ENCODE data around the gene MGST1. TPM values are rescaled to one million over a fixed set of nuclear protein-coding genes. Genes with fewer than 3 reads are reported as not detected.
"Not testable (repeated sequence)": the region's sequence is repeated elsewhere in the genome, so short reads cannot be mapped to it uniquely, and the experiment has no call there.

MGST1 gene
- total RNA-seq, 1 experiment from 2014 or later: not detected

GRCh38 chr12:16359512-16360491, 12.4 kb downstream of the MGST1 start:
- H3K9me3 ChIP-seq (ENCODE audit: low read length): no peaks in the 10 kb centered on the region
- no peak overlapping the region for H3K4me3 ChIP-seq (ENCODE audit: low read length)
- no peaks in the 10 kb centered on the region for H3K36me3 ChIP-seq (ENCODE audit: insufficient read depth, low read length)
- H4K20me1 ChIP-seq (ENCODE audit: insufficient read depth, low read depth, low read length): no peaks in the 10 kb centered on the region
- H3K27ac ChIP-seq (ENCODE audit: low read length): no peak overlapping the region
- H3K27me3 ChIP-seq (ENCODE audit: low read length): no peaks in the 10 kb centered on the region
- peaks cover 11% of the 10 kb centered on the region for H3K4me1 ChIP-seq (ENCODE audit: low read length)
- H3K79me2 ChIP-seq (ENCODE audit: low read length): no peaks in the 10 kb centered on the region
- peak; percentile 90 for DNase-seq
- H3K4me2 ChIP-seq (ENCODE audit: low read depth, low read length, poor library complexity, severe bottlenecking): peak overlapping the region; percentile 42
- no peaks in the 10 kb centered on the region for H3K9me2 ChIP-seq (replicated peaks; ENCODE audit: insufficient read depth, low read length)
- peak overlapping the region; percentile 51; the same call in 1 of the 2 replicates for H2AFZ ChIP-seq (ENCODE audit: low read length)
- H3K9ac ChIP-seq (ENCODE audit: low read length): peak overlapping the region; percentile 24; the same call in 1 of the 2 replicates

- Histone ChIP-seq H3K27ac (ENCODE audit: low read length) (no peak overlapping the region), H3K79me2 (ENCODE audit: low read length) (no peaks in the 10 kb centered on the region), H3K4me3 (ENCODE audit: low read length) (no peak overlapping the region), H4K20me1 (ENCODE audit: insufficient read depth, low read depth, low read length) (no peaks in the 10 kb centered on the region), H3K9me3 (ENCODE audit: low read length) (no peaks in the 10 kb centered on the region), H3K9me2 (replicated peaks; ENCODE audit: insufficient read depth, low read length) (no peaks in the 10 kb centered on the region), H3K36me3 (ENCODE audit: insufficient read depth, low read length) (no peaks in the 10 kb centered on the region), H3K4me2 (ENCODE audit: low read depth, low read length, poor library complexity, severe bottlenecking) (no peak overlapping the region), H2AFZ (ENCODE audit: low read length) (no peak overlapping the region), H3K27me3 (ENCODE audit: low read length) (no peaks in the 10 kb centered on the region), H3K9ac (ENCODE audit: low read length) (no peak overlapping the region), H3K4me1 (ENCODE audit: low read length) (peaks cover 11% of the 10 kb centered on the region)
- DNase-seq: no peak
These were observed 13.8 kb downstream of the MGST1 start for GRCh38 chr12:16361142-16361783.

- H3K9me3 ChIP-seq (ENCODE audit: low read length): no peaks in the 10 kb centered on the region
- no peaks in the 10 kb centered on the region for H3K9me2 ChIP-seq (replicated peaks; ENCODE audit: insufficient read depth, low read length)
- H3K36me3 ChIP-seq (ENCODE audit: insufficient read depth, low read length): no peaks in the 10 kb centered on the region
- no peak overlapping the region for H3K9ac ChIP-seq (ENCODE audit: low read length)
- H3K4me1 ChIP-seq (ENCODE audit: low read length): peaks cover 11% of the 10 kb centered on the region
- H3K27me3 ChIP-seq (ENCODE audit: low read length): no peaks in the 10 kb centered on the region
- no peaks in the 10 kb centered on the region for H3K79me2 ChIP-seq (ENCODE audit: low read length)
- no peak overlapping the region for H2AFZ ChIP-seq (ENCODE audit: low read length)
- no peak overlapping the region for H3K27ac ChIP-seq (ENCODE audit: low read length)
- no peak overlapping the region for H3K4me2 ChIP-seq (ENCODE audit: low read depth, low read length, poor library complexity, severe bottlenecking)
- no peak for DNase-seq
- H3K4me3 ChIP-seq (ENCODE audit: low read length): no peak overlapping the region
- H4K20me1 ChIP-seq (ENCODE audit: insufficient read depth, low read depth, low read length): no peaks in the 10 kb centered on the region
These were observed 15.1 kb downstream of the MGST1 start for GRCh38 chr12:16362550-16362949.

- Histone ChIP-seq H2AFZ (ENCODE audit: low read length) (no peak overlapping the region), H3K4me3 (ENCODE audit: low read length) (no peak overlapping the region), H4K20me1 (ENCODE audit: insufficient read depth, low read depth, low read length) (no peaks in the 10 kb centered on the region), H3K9me3 (ENCODE audit: low read length) (no peaks in the 10 kb centered on the region), H3K9me2 (replicated peaks; ENCODE audit: insufficient read depth, low read length) (no peaks in the 10 kb centered on the region), H3K79me2 (ENCODE audit: low read length) (no peaks in the 10 kb centered on the region), H3K9ac (ENCODE audit: low read length) (no peak overlapping the region), H3K4me2 (ENCODE audit: low read depth, low read length, poor library complexity, severe bottlenecking) (no peak overlapping the region), H3K36me3 (ENCODE audit: insufficient read depth, low read length) (no peaks in the 10 kb centered on the region), H3K27ac (ENCODE audit: low read length) (no peak overlapping the region), H3K4me1 (ENCODE audit: low read length) (no peaks in the 10 kb centered on the region), H3K27me3 (ENCODE audit: low read length) (no peaks in the 10 kb centered on the region; the same call in 1 of the 2 replicates)
- no peak for DNase-seq
These were observed 21.7 kb downstream of the MGST1 start for GRCh38 chr12:16369156-16369555.

- Histone ChIP-seq H3K9me2 (replicated peaks; ENCODE audit: insufficient read depth, low read length) (no peaks in the 10 kb centered on the region), H3K4me1 (ENCODE audit: low read length) (no peaks in the 10 kb centered on the region), H4K20me1 (ENCODE audit: insufficient read depth, low read depth, low read length) (no peaks in the 10 kb centered on the region), H3K9me3 (ENCODE audit: low read length) (no peaks in the 10 kb centered on the region), H3K36me3 (ENCODE audit: insufficient read depth, low read length) (no peaks in the 10 kb centered on the region), H2AFZ (ENCODE audit: low read length) (no peak overlapping the region), H3K79me2 (ENCODE audit: low read length) (no peaks in the 10 kb centered on the region), H3K4me3 (ENCODE audit: low read length) (no peak overlapping the region), H3K9ac (ENCODE audit: low read length) (no peak overlapping the region), H3K27ac (ENCODE audit: low read length) (no peak overlapping the region), H3K27me3 (ENCODE audit: low read length) (no peaks in the 10 kb centered on the region; the same call in 1 of the 2 replicates), H3K4me2 (ENCODE audit: low read depth, low read length, poor library complexity, severe bottlenecking) (no peak overlapping the region)
- no peak for DNase-seq
These were observed 22.7 kb downstream of the MGST1 start for GRCh38 chr12:16370096-16370495.

GRCh38 chr12:16382652-16383312, 35.3 kb downstream of the MGST1 start:
- not testable (repeated sequence) for H3K36me3 ChIP-seq (ENCODE audit: insufficient read depth, low read length); H3K9me2 ChIP-seq (replicated peaks; ENCODE audit: insufficient read depth, low read length); H3K79me2 ChIP-seq (ENCODE audit: low read length); H2AFZ ChIP-seq (ENCODE audit: low read length); H3K4me3 ChIP-seq (ENCODE audit: low read length); H3K27me3 ChIP-seq (ENCODE audit: low read length); H3K4me1 ChIP-seq (ENCODE audit: low read length); H3K9me3 ChIP-seq (ENCODE audit: low read length); H3K9ac ChIP-seq (ENCODE audit: low read length); H3K27ac ChIP-seq (ENCODE audit: low read length); H4K20me1 ChIP-seq (ENCODE audit: insufficient read depth, low read depth, low read length); DNase-seq; H3K4me2 ChIP-seq (ENCODE audit: low read depth, low read length, poor library complexity, severe bottlenecking)

GRCh38 chr12:16384732-16385131, 37.3 kb downstream of the MGST1 start:
- H2AFZ ChIP-seq (ENCODE audit: low read length): no peak overlapping the region
- no peaks in the 10 kb centered on the region for H3K36me3 ChIP-seq (ENCODE audit: insufficient read depth, low read length)
- H3K9ac ChIP-seq (ENCODE audit: low read length): no peak overlapping the region
- H3K79me2 ChIP-seq (ENCODE audit: low read length): no peaks in the 10 kb centered on the region
- no peaks in the 10 kb centered on the region for H3K9me3 ChIP-seq (ENCODE audit: low read length)
- no peak overlapping the region for H3K4me2 ChIP-seq (ENCODE audit: low read depth, low read length, poor library complexity, severe bottlenecking)
- H3K27me3 ChIP-seq (ENCODE audit: low read length): no peaks in the 10 kb centered on the region
- no peak for DNase-seq
- H4K20me1 ChIP-seq (ENCODE audit: insufficient read depth, low read depth, low read length): no peaks in the 10 kb centered on the region
- no peak overlapping the region for H3K27ac ChIP-seq (ENCODE audit: low read length)
- no peaks in the 10 kb centered on the region for H3K9me2 ChIP-seq (replicated peaks; ENCODE audit: insufficient read depth, low read length)
- H3K4me1 ChIP-seq (ENCODE audit: low read length): no peaks in the 10 kb centered on the region
- H3K4me3 ChIP-seq (ENCODE audit: low read length): no peak overlapping the region
